Stimulated activated naive CD8-positive, alpha-beta T cell treated with anti-CD3 and anti-CD28 coated beads, Interleukin-15, Interleukin-2, amounts not matched to agents 100 U/mL and 50 U/mL, for 24 hours (primary cell): Measurements from ENCODE around the gene PPEF1.

Experiments used
- ATAC-seq: fragments of 150-1000 bp; cut with Tn5 transposase; one replicate; pipeline ENCODE4 v1.10.0; 2021
- DNase-seq: peaks from one replicate; pipeline ENCODE4 v3.0.0; 2021

PPEF1 gene, protein sequence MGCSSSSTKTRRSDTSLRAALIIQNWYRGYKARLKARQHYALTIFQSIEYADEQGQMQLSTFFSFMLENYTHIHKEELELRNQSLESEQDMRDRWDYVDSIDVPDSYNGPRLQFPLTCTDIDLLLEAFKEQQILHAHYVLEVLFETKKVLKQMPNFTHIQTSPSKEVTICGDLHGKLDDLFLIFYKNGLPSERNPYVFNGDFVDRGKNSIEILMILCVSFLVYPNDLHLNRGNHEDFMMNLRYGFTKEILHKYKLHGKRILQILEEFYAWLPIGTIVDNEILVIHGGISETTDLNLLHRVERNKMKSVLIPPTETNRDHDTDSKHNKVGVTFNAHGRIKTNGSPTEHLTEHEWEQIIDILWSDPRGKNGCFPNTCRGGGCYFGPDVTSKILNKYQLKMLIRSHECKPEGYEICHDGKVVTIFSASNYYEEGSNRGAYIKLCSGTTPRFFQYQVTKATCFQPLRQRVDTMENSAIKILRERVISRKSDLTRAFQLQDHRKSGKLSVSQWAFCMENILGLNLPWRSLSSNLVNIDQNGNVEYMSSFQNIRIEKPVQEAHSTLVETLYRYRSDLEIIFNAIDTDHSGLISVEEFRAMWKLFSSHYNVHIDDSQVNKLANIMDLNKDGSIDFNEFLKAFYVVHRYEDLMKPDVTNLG

GRCh38 chrX:18707426-18708049, at the start of gene PPEF1:
Gene PPEF1 (plus strand): TSS chrX:18707645. CDS start chrX:18707781, 136 bp downstream.
- no peak for DNase-seq
- no peak for ATAC-seq

DNA sequence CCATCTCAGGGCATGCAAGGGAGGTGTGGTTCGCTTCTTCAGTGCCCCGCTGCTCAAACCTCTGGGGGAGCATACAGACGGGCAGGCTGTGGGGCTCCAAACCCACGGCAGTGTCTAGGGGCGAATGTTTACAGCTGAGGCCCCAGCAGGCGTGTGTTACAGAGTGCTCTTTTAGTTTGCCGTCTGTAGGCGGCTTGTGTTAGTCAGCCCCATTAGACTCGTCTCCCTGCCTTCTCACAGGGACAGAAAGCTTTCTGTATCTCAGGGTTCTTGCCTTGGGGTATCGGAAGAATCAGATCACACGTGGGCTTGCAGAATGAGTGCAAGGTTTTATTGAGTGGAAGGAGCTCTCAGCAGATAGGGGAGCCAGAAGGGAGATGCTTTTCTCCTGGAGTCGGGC, 46.2 kb upstream of the PPEF1 start:
- ATAC-seq, result no peak
- no peak for DNase-seq

- no peak for ATAC-seq
These were observed 42.5 kb upstream of the PPEF1 start for GRCh38 chrX:18664947-18665346.

GRCh38 chrX:18666614-18667013, 40.8 kb upstream of the PPEF1 start:
- DNase-seq (no peak), ATAC-seq (no peak)

More at GRCh38 chrX:18664947-18665346, 42.5 kb upstream of the PPEF1 start:
- DNase-seq, result no peak

DNA sequence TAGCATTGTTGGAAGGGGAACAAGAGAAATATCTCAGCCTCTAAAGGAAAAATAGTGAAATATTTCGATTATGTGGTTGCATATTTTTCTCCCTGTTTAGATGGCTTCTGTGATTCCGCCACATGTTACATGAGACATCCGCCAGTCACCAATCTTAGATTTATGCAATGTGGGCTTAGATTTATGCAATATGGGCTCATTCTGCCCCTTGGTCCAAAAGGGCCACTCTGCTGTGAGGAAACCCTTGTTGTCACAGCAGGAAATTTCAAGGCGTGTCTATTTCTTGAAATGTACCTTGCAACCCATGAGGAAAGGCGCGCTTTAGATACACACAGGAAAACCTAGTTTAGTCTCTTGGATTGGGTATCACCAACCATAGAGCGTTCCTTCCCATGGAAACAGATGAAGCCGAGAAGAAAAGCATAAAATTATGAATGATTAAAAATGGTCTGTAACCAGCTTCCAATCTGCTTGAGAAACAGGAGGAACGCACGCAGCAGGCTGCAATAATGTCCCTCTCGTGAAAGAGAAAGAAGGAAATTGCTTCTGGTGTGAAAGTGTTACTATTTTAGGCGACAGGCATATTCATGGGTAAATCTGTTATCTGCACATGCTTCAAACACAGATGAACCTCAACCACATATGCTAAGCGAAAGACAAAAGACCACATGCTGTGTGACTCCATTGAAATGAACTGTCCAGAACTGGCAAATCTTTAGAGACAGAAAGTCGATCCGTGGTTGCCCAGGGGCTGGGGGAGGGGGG, 39.2 kb upstream of the PPEF1 start:
- no peak for ATAC-seq

GRCh38 chrX:18672008-18672407, 35.4 kb upstream of the PPEF1 start, which contains the start of gene RS1:
Gene RS1 (minus strand): TSS chrX:18672108. CDS start chrX:18672068, 40 bp downstream.
- ATAC-seq (no peak), DNase-seq (no peak)

More for the DNA sequence above, 39.2 kb upstream of the PPEF1 start:
- DNase-seq, result no peak

DNA sequence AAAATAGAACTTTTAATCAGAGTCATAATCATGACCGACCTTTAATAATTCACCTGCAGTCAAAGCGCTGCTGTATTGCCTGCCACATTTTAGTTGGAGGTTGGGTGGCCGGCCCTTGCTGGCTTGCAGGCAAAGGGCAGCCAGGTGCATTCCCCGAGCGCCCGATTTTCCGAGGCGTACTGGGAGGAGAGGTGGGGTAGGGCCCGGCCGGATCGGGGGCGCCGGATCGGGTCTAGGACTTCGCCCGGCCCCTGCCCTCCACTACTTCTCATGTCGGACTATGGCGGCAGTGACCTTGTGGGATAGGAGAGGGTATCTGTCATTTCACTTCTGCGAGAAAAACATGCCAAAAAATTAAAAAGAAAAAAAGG, 33.0 kb upstream of the PPEF1 start:
- ATAC-seq (peak; percentile 30), DNase-seq (peak; percentile 35)

DNA sequence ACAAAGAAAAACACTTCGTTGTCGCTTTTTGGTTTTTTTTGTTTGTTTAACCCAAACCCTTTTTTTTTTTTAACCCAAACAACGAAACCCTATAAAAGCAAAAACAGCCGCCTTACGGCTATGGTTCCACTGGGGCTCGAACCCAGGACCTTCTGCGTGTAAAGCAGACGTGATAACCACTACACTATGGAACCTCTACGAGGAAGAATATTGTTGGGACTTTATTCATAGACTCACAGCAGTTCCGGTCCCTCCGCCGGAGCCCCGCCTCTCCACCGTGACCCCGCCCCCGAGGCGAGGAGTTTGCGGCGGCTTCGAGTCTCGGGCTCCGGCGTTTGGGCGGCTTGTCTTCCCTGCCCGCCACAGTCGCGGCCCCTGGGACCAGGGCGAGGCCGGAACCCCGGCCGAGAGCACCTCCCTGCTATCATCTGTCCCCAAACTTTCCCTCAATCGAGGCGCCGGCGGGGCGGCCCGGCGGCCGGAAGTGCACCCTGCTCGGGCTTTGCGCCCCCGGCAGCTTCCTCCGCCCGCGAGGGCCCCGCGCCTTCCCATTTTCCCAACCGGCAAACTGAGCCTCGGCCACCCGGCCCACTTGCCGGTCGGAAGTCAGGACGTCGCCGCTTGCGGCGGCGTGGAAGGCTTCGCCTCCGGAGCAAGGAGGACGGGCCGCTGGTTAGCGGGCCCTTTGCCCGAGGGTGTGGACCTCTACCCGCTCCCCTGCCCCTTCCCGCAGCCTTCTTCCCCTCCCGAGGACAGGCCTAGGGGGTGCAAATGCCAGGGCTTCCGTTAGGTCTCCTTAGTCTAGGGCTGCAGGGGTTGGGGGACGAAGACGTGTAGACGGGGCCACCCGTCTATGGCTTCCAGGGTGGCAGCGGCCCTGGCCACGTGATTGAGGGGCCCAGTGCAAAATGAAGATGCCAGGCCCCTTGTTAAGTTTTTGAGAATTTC, 32.4 kb upstream of the PPEF1 start:
- DNase-seq (peak; percentile 76), ATAC-seq (peak; percentile 84)

GRCh38 chrX:18676050-18676449, 31.4 kb upstream of the PPEF1 start:
- no peak for ATAC-seq
- no peak for DNase-seq

- ATAC-seq (no peak), DNase-seq (no peak)
These were observed 31.0 kb upstream of the PPEF1 start for GRCh38 chrX:18676470-18676869.

GRCh38 chrX:18677161-18677869, 30.1 kb upstream of the PPEF1 start:
- no peak for ATAC-seq
- no peak for DNase-seq

DNA sequence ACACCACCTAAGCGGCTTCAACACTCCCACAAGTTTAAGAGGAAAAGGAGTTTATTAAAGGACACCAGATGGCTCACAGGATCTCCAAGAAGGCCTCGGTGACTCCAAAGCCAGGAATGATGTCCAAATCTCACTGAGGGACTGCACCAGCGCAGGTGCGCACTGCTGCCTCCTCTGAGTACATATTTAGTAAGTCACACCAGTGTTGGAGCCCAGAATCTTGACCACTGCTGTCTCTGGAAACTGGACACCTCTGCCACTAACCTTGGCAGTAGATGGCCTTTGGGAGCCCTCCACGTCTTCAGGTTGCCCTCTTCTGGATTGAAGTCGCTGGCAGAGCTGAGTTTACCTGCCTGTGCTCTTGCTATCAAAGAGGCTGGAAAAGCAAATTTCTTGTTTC, 25.4 kb upstream of the PPEF1 start:
- ATAC-seq, result no peak
- DNase-seq, result no peak

DNA sequence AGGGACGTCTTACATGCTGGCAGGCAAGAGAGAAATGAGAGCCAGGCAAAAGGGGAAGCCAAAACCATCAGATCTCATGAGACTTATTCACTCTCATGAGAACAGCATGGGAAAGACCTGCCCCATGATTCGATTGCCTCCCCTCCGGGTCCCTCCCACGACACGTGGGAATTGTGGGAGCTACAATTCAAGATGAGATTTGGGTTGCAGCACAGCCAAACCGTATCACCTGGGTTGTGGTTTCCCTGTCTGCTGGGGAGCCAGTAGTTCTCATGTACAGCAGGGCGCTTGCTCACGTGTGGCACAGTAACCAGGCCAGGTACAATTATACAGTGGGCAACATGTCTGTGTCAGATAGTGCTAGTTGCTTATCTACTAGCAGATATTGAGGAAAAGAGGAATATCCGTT, 24.5 kb upstream of the PPEF1 start:
- DNase-seq (no peak), ATAC-seq (no peak)

- DNase-seq (no peak), ATAC-seq (no peak)
These were observed 19.5 kb upstream of the PPEF1 start for GRCh38 chrX:18687856-18688495.

GRCh38 chrX:18691431-18691830, 16.0 kb upstream of the PPEF1 start:
- DNase-seq, result no peak
- ATAC-seq, result no peak

DNA sequence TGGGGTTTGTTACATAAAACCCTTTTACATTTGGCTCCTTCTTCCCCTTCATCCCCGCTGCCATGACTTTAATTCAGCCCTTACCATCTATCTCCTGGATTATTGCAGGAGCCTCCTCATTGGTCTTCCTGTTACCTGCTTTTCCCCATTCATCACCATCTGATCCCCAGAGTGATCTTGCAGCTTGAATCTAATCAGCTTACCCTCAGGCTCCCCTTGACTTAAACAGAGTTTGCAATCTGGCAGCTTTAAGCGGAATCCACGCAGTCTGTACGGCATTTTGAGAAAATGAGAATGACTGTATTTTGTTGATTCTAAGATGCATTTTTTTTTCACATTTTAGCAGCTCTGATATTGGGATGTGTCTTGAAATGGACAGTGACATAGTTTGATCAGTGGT, 14.9 kb upstream of the PPEF1 start:
- DNase-seq, result no peak
- no peak for ATAC-seq

- DNase-seq (no peak), ATAC-seq (no peak)
These were observed 10.8 kb upstream of the PPEF1 start for GRCh38 chrX:18696653-18697052.

- ATAC-seq, result no peak
- DNase-seq, result no peak
These were observed 8.5 kb upstream of the PPEF1 start for GRCh38 chrX:18698737-18699650.
